BLaER1 (cell line): ENCODE results near the gene UNC5C.

Experiments
- H3K27ac ChIP-seq: shearing (Covaris generic); formaldehyde crosslinking; 2 replicates; pipeline ENCODE4 v1.8.1; 2022
- H3K27me3 ChIP-seq: shearing (Covaris generic); formaldehyde crosslinking; 2 replicates; pipeline ENCODE4 v1.8.1; 2022
- H3K36me3 ChIP-seq: shearing (Covaris generic); formaldehyde crosslinking; 2 replicates; pipeline ENCODE4 v1.8.1; 2022
- H3K4me1 ChIP-seq: shearing (Covaris generic); formaldehyde crosslinking; 2 replicates; pipeline ENCODE4 v1.8.1; 2022
- H3K4me2 ChIP-seq: shearing (Covaris generic); formaldehyde crosslinking; 2 replicates; pipeline ENCODE4 v1.8.1; 2022
- H3K4me3 ChIP-seq: shearing (Covaris generic); formaldehyde crosslinking; 2 replicates; pipeline ENCODE4 v1.8.1; 2022
- H3K9ac ChIP-seq: shearing (Covaris generic); formaldehyde crosslinking; 2 replicates; pipeline ENCODE4 v1.8.1; 2022
- H3K9me3 ChIP-seq: shearing (Covaris generic); formaldehyde crosslinking; 2 replicates; pipeline ENCODE4 v1.8.1; 2022
- H4K20me1 ChIP-seq: shearing (Covaris generic); formaldehyde crosslinking; 2 replicates; pipeline ENCODE4 v1.8.1; 2022
- Cebpa-rat ChIP-seq: shearing (Covaris generic); IDR thresholded peaks from 2 replicates; pipeline ENCODE4 v1.8.1; 2022

Gene UNC5C

DNA sequence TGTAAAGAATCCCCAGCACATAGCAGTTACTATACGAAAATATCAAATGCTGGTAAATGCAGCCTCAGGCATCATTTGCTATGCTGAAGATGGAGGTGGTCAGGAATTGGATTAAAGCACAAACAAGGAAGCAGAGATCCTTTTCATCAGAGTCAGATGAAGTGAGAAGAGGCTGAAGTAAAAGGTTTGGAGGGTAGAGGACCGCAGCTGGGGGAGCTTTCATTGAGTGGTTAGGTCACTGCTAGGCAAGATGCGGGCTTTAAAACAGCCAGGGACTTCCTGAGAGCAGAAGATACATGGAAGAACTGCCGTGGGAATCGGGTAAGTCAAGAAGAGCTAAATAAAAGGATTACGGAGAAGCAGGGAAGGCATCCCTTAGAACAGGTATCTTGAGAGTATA lies 351.4 kb downstream of the UNC5C start:
- H3K9me3 ChIP-seq = no peaks in the 10 kb centered on the region
- H3K9ac ChIP-seq = no peak overlapping the region
- H3K27me3 ChIP-seq = no peaks in the 10 kb centered on the region
- no peaks in the 10 kb centered on the region for H3K4me1 ChIP-seq
- H3K27ac ChIP-seq = no peak overlapping the region
- H3K4me3 ChIP-seq = no peak overlapping the region
- no peaks in the 10 kb centered on the region for H3K36me3 ChIP-seq
- no peak for TF ChIP-seq Cebpa-rat
- no peak overlapping the region for H3K4me2 ChIP-seq
- H4K20me1 ChIP-seq = no peaks in the 10 kb centered on the region

- Histone ChIP-seq H3K4me1 (no peaks in the 10 kb centered on the region), H3K9ac (no peak overlapping the region), H3K9me3 (no peaks in the 10 kb centered on the region), H3K36me3 (no peaks in the 10 kb centered on the region), H3K27ac (no peak overlapping the region), H4K20me1 (no peaks in the 10 kb centered on the region), H3K4me3 (no peak overlapping the region), H3K4me2 (no peak overlapping the region), H3K27me3 (no peaks in the 10 kb centered on the region)
- TF ChIP-seq Cebpa-rat = no peak
Measured at GRCh38 chr4:95193391-95194224, 355.2 kb downstream of the UNC5C start.

DNA sequence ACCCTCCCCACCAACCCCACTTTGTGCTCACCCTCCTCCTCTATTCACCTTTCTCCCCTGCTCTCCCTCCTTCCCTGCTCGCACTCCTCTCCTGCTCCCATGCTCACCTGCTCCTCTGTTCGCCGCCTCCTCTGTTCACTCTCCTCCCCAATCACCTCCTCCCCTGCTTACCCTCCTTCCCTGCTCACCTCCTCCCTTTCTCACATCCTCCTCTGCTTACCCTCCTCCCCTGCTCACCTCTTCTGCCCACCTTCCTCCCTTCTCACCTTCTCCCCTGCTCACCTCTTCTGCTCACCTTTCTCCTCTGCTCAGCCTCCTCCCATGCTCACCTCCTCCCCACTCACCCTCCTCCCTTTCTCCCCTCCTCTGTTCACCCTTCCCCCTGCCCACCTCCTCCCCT lies 357.2 kb downstream of the UNC5C start:
- H3K36me3 ChIP-seq = no peaks in the 10 kb centered on the region
- no peak overlapping the region for H3K27ac ChIP-seq
- no peak overlapping the region for H3K9ac ChIP-seq
- H3K27me3 ChIP-seq = no peaks in the 10 kb centered on the region
- no peaks in the 10 kb centered on the region for H3K4me1 ChIP-seq
- H3K4me2 ChIP-seq = no peak overlapping the region
- H3K9me3 ChIP-seq = no peaks in the 10 kb centered on the region
- H3K4me3 ChIP-seq = no peak overlapping the region
- H4K20me1 ChIP-seq = no peaks in the 10 kb centered on the region
- no peak for TF ChIP-seq Cebpa-rat

- H3K4me1 ChIP-seq = no peaks in the 10 kb centered on the region
- no peaks in the 10 kb centered on the region for H3K9me3 ChIP-seq
- H3K27me3 ChIP-seq = no peaks in the 10 kb centered on the region
- H3K4me3 ChIP-seq = no peak overlapping the region
- H3K9ac ChIP-seq = no peak overlapping the region
- TF ChIP-seq Cebpa-rat = no peak
- no peak overlapping the region for H3K4me2 ChIP-seq
- no peaks in the 10 kb centered on the region for H4K20me1 ChIP-seq
- no peak overlapping the region for H3K27ac ChIP-seq
- H3K36me3 ChIP-seq = no peaks in the 10 kb centered on the region
Measured at GRCh38 chr4:95190751-95191436, 357.9 kb downstream of the UNC5C start.

- H4K20me1 ChIP-seq = no peaks in the 10 kb centered on the region
- no peak overlapping the region for H3K4me3 ChIP-seq
- H3K27ac ChIP-seq = no peak overlapping the region
- H3K9ac ChIP-seq = no peak overlapping the region
- H3K9me3 ChIP-seq = no peaks in the 10 kb centered on the region
- H3K27me3 ChIP-seq = no peaks in the 10 kb centered on the region
- H3K36me3 ChIP-seq = no peaks in the 10 kb centered on the region
- no peak overlapping the region for H3K4me2 ChIP-seq
- no peak for TF ChIP-seq Cebpa-rat
- H3K4me1 ChIP-seq = no peaks in the 10 kb centered on the region
Measured at GRCh38 chr4:95188701-95189370, 359.9 kb downstream of the UNC5C start.

DNA sequence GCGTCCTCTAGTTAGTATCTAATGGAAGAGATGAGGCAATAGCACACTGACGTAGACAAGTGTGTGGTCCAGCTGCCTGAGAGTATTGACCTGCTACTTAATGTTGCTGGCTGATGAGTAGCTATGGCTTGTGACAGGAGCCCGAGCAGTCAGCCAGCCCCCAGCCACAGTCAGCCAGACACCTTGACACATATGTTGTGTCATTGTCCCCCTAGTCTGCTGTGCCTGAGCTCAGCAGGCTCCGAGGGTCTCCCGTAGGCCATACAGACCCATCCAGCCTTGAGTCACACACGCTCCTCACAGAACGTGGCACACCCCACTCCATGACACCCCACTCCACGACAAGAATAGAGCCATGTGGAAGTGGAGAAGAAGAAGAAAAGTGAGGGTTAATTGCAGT lies 362.1 kb downstream of the UNC5C start:
- Histone ChIP-seq H3K4me1 (no peaks in the 10 kb centered on the region), H3K4me3 (no peak overlapping the region), H3K9ac (no peak overlapping the region), H3K27ac (no peak overlapping the region), H3K27me3 (no peaks in the 10 kb centered on the region), H3K4me2 (no peak overlapping the region), H4K20me1 (no peaks in the 10 kb centered on the region), H3K36me3 (no peaks in the 10 kb centered on the region), H3K9me3 (no peaks in the 10 kb centered on the region)
- TF ChIP-seq Cebpa-rat = no peak

DNA sequence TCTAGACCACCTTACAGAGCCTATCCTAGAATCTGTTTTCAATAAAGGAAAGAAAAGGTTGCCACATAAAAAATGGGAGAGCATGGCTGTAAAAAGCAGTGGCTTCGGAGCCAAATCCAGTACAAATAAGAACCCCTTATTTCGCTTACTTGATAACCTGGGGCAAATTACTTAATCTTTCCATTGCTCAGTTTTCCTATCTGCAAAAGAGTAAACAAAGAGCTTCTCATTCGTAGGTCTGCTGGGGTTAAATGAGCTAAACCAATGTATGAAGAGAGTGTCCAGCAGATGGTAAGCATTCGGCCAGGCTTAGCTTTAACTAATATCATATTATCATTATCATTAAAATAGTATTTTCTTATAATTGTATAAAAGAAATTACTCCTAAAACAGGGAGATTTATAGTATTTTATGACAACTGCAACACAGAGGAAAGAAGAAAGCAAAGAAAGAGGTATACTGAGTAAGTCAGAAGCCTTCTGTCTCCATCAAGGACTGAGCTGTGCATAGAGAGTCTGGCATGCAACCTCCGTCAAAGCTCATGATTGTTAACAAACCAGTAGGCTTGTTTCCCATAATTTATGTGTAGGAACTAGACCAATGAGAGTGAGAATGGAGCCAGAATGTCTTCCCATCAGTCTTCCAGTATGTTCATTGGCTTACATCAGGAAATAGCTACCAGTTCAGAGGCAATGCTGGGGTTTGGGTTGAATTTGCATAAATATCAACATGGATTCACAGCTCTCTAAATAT lies 364.9 kb downstream of the UNC5C start:
- Histone ChIP-seq H3K27ac (no peak overlapping the region), H3K4me1 (no peaks in the 10 kb centered on the region), H3K4me2 (no peak overlapping the region), H3K9ac (no peak overlapping the region), H3K4me3 (no peak overlapping the region), H3K9me3 (no peaks in the 10 kb centered on the region), H4K20me1 (no peaks in the 10 kb centered on the region), H3K27me3 (no peaks in the 10 kb centered on the region), H3K36me3 (no peaks in the 10 kb centered on the region)
- no peak for TF ChIP-seq Cebpa-rat

- H3K36me3 ChIP-seq = no peaks in the 10 kb centered on the region
- H4K20me1 ChIP-seq = no peaks in the 10 kb centered on the region
Measured at GRCh38 chr4:95181996-95182306, 366.8 kb downstream of the UNC5C start.

DNA sequence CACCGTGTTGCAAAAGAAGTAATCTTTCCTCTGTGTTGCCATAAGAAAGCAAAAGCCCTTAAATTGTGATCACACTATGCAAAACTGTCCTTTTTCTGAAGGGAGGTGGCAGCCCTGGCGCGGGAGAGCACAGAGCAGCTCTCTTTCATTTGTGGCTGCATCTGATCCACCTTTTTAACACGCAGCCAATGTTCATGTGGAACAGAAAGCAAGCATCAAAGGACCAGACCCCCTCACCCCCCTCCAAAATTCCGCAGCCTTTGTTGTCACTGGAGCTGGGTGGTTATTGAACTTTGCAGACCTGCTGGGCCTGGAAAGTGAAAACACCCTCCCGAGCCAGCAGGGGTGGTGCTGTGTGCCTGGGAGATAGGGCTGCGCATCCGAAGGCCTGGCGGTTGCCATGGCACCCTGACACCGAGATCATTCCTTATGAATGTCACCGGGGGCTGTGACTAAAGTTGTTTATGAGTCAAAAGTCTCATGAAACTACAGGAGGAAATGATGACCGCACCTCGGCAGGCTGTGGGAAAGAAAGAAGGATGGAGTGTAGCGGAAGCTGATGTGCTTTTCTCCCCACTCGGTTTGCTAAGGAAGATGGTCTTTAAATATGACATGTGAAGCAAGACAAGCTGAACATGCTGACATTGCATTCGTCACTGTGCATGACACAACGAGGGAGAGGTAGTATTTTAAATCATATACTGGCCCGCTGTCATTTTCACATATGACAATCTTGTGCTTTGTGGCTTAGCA lies 367.4 kb downstream of the UNC5C start:
- Histone ChIP-seq H3K27ac (no peak overlapping the region), H3K9me3 (no peaks in the 10 kb centered on the region), H3K4me3 (no peak overlapping the region), H4K20me1 (no peaks in the 10 kb centered on the region), H3K4me2 (no peak overlapping the region), H3K36me3 (no peaks in the 10 kb centered on the region), H3K9ac (no peak overlapping the region), H3K27me3 (no peaks in the 10 kb centered on the region), H3K4me1 (no peaks in the 10 kb centered on the region)
- TF ChIP-seq Cebpa-rat = no peak

More at GRCh38 chr4:95181996-95182306, 366.8 kb downstream of the UNC5C start:
- Histone ChIP-seq H3K4me1 (no peaks in the 10 kb centered on the region), H3K4me3 (no peak overlapping the region), H3K27me3 (no peaks in the 10 kb centered on the region), H3K4me2 (no peak overlapping the region), H3K9me3 (no peaks in the 10 kb centered on the region), H3K27ac (no peak overlapping the region), H3K9ac (no peak overlapping the region)
- TF ChIP-seq Cebpa-rat = no peak
